Naive thymus-derived CD4-positive, alpha-beta T cell (primary cell): Measurements from ENCODE around the gene ZCWPW1. TPM values are rescaled to one million over a fixed set of nuclear protein-coding genes. Genes with fewer than 3 reads are reported as not detected.

Experiments
- ATAC-seq: fragments of 150-1000 bp; cut with Tn5 transposase; 2 replicates; pipeline ENCODE4 v1.10.0; 2021; ENCODE audit warnings: mild to moderate bottlenecking, moderate library complexity
- CTCF ChIA-PET: fragments of 350-600 bp; sonication (Branson Sonifier 250); formaldehyde crosslinking; loops from one replicate; lab custom pipeline; 2021; ENCODE audit warnings: antibody characterized with exemption; lab: Charles Lee
- POLR2A ChIA-PET: fragments of 350-600 bp; sonication (Branson Sonifier 250); formaldehyde crosslinking; loops from one replicate; lab custom pipeline; 2021; ENCODE audit warnings: antibody characterized with exemption, inconsistent platforms; lab: Charles Lee
- DNase-seq, 9 donors: peaks; one replicate each; pipeline versions ENCODE4 v3.0.0 to v3.0.0-alpha.2; 2020 to 2022; ENCODE audit warnings: mixed read lengths in 1 of 9
- H3K27ac ChIP-seq: one replicate; pipeline ENCODE4 v1.7.0; 2013; ENCODE audit warnings: mild to moderate bottlenecking, low read depth, low read length, moderate library complexity
- H3K27me3 ChIP-seq, 2 donors: one replicate each; pipeline ENCODE4 v1.7.0; 2013; ENCODE audit warnings: low read length in 2 of 2, mild to moderate bottlenecking in 2 of 2, moderate library complexity in 2 of 2; ENCODE audit not compliant: control insufficient read depth in 2 of 2, insufficient read depth in 2 of 2
- H3K36me3 ChIP-seq, 3 experiments: 1 replicate in 2 of 3; 2 replicates in 1 of 3; pipeline ENCODE4 v1.7.0; 2013; ENCODE audit warnings: low read length in 3 of 3, mild to moderate bottlenecking in 3 of 3, moderate library complexity in 1 of 3; ENCODE audit not compliant: insufficient read depth in 3 of 3, control insufficient read depth in 2 of 3
- H3K4me1 ChIP-seq, 2 donors: one replicate each; pipeline ENCODE4 v1.7.0; 2013; ENCODE audit warnings: low read length in 2 of 2, mild to moderate bottlenecking in 2 of 2, moderate library complexity in 1 of 2; ENCODE audit not compliant: control insufficient read depth in 2 of 2, insufficient read depth in 2 of 2
- H3K4me3 ChIP-seq: 2 replicates; pipeline ENCODE4 v1.7.0; 2013; ENCODE audit warnings: mild to moderate bottlenecking, low read length
- H3K9me3 ChIP-seq, 3 experiments: 1 replicate in 2 of 3; 2 replicates in 1 of 3; pipeline ENCODE4 v1.7.0; 2013; ENCODE audit warnings: low read length in 3 of 3; ENCODE audit not compliant: control insufficient read depth in 2 of 3
- H3K27ac Mint-ChIP-seq, 9 donors: one replicate each; pipeline ENCODE4 v1.8.0; 2020 to 2022; ENCODE audit warnings: mixed read lengths in 9 of 9, mild to moderate bottlenecking in 8 of 9, moderate library complexity in 5 of 9, inconsistent platforms in 2 of 9
- H3K27me3 Mint-ChIP-seq, 5 donors: one replicate each; pipeline ENCODE4 v1.8.0; 2021 to 2022; ENCODE audit warnings: mixed read lengths in 5 of 5, mild to moderate bottlenecking in 1 of 5
- H3K36me3 Mint-ChIP-seq, 5 donors: one replicate each; pipeline ENCODE4 v1.8.0; 2020 to 2022; ENCODE audit warnings: mixed read lengths in 5 of 5, mild to moderate bottlenecking in 3 of 5, inconsistent platforms in 1 of 5
- H3K4me1 Mint-ChIP-seq, 7 donors: one replicate each; pipeline ENCODE4 v1.8.0; 2020 to 2022; ENCODE audit warnings: mixed read lengths in 7 of 7, mild to moderate bottlenecking in 3 of 7, inconsistent platforms in 1 of 7
- H3K4me3 Mint-ChIP-seq, 10 donors: one replicate each; pipeline ENCODE4 v1.8.0; 2020 to 2022; ENCODE audit warnings: mild to moderate bottlenecking in 10 of 10, mixed read lengths in 10 of 10, moderate library complexity in 6 of 10, inconsistent platforms in 2 of 10
- H3K9me3 Mint-ChIP-seq, 11 donors: one replicate each; pipeline ENCODE4 v1.8.0; 2020 to 2022; ENCODE audit warnings: mixed read lengths in 11 of 11, mild to moderate bottlenecking in 4 of 11, inconsistent platforms in 1 of 11, moderate library complexity in 1 of 11
- intact Hi-C, 2 donors: fragments of 100-400 bp; cut with micrococcal nuclease; formaldehyde crosslinking; loops; one replicate each; pipeline ENCODE4 v1.15.1; 2023
- polyA plus RNA-seq, 2 donors: library from polyadenylated mRNA; unstranded; fragments of 300-500 nt; fragmentation: Illumina TruSeq; gene quantifications; one replicate each; pipeline ENCODE4 v1.2.3, GENCODE V29; 2021
- total RNA-seq, 6 experiments: library from RNA in 5 of 6; stranded (reverse) in 5 of 6; gene quantifications; 1 replicate in 5 of 6; 2 replicates in 1 of 6; pipeline ENCODE4 v1.2.3 and lab custom pipeline; 2021 to 2026

ZCWPW1 gene
- total and polyA plus RNA-seq, 7 experiments from 2014 or later = 4.1 to 18.6 (median 7.1) TPM

DNA sequence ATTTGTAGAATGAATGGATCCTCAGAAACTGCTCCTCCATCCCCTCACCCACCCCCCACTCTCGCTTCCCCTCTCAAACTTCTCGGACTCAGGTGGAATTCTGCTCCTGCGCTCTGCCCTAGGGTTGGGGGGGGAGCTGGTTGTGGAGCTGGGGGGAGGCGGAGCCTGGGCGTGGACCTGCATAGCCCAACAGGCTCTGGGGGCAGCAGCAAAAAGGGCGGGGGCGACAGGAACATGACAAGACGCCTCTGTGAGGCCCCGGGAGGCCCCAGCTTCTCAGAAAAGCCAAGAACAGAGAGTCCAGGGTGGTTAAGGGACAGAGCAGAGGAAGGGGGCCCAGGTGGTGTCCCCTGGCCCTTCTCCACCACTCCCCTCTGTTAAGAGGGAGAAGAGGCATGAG lies 47.0 kb upstream of the ZCWPW1 start:
- CTCF ChIA-PET = interaction anchor here (0.6 to 5.9 kb wide), 7 partner anchors 14 to 214 kb away, joined by 3 to 35 read pairs (median 3); no protein-coding TSS in a partner anchor
- Histone ChIP-seq H3K4me3 (peak overlapping the region; percentile 97), H3K27ac (peak overlapping the region; percentile 87), H3K4me1 (peaks cover 43 to 51% of the 10 kb centered on the region in 2 donors), H3K9me3 (no peaks in the 10 kb centered on the region), H3K27me3 (no peaks in the 10 kb centered on the region), H3K36me3 (peaks cover 7 to 71% (median 18%) of the 10 kb centered on the region in 3 experiments)
- POLR2A ChIA-PET = interaction anchor here (0.7 to 1.8 kb wide), 4 partner anchors 15 to 226 kb away, joined by 3 to 5 read pairs (median 4); partner anchors contain the start of gene ZCWPW1
- no peak for DNase-seq
- H3K4me1 Mint-ChIP-seq = peaks cover 40 to 64% (median 48%) of the 10 kb centered on the region in 7 donors
- H3K27ac Mint-ChIP-seq = peak overlapping the region; percentile 80 to 95 (median 91)
- peaks cover 0 to 4% (median 0%) of the 10 kb centered on the region in 11 donors for H3K9me3 Mint-ChIP-seq
- ATAC-seq = no peak
- H3K36me3 Mint-ChIP-seq = peaks cover 5 to 26% (median 8%) of the 10 kb centered on the region in 5 donors
- peak overlapping the region; percentile 75 to 100 (median 94) for H3K4me3 Mint-ChIP-seq
- H3K27me3 Mint-ChIP-seq = no peaks in the 10 kb centered on the region
- intact Hi-C loops = loop anchor here (5.0 kb wide), 2 partner anchors 217 to 377 kb away; partner anchors contain the start of genes GIGYF1 (in 1 of the 2) and SLC12A9 (in 1 of the 2)

DNA sequence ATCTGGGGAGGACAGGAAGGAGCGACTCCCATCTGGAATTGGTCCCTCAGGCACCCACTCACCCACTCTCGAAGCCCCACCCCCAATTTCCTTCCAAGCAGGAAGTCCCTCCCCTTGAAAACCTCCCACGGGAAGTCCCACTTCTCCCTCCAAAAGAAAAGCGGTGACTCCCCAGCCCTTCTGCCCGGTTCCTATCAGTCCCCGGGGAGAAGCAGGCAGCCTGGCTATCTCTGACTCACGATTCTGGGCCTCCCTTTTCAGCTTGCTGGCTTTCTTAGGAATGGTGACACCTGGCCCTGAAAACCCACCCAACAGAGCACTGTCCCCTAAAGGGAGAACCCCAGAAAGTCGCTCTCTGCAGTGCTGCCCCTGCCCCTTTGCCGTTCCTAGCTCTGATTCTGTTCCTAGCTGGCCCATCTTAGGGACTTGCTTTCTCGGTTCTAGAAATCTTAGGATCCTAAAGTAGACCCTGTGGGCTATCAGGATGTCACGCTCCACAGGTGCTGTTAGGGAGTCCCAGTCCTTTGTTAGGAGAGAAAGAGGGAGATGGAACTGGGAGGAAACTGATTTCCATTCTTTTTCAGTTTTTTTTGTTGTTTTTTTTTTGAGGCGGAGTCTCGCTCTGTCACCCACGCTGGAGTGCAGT lies 44.5 kb upstream of the ZCWPW1 start:
- Mint-ChIP-seq H3K36me3 (peaks cover 4 to 21% (median 5%) of the 10 kb centered on the region in 5 donors), H3K4me1 (peaks cover 41 to 65% (median 48%) of the 10 kb centered on the region in 7 donors), H3K9me3 (peaks cover 0 to 2% (median 0%) of the 10 kb centered on the region in 11 donors), H3K27me3 (no peaks in the 10 kb centered on the region), H3K4me3 (peak overlapping the region in 7 of 10 donors; percentile 15 to 64 (median 41)), H3K27ac (peak overlapping the region; percentile 38 to 95 (median 85))
- ATAC-seq (no peak), DNase-seq (no peak)
- ChIA-PET CTCF (interaction anchor here (1.0 to 1.3 kb wide), 2 partner anchors 9 to 12 kb away, joined by 4 read pairs; no protein-coding TSS in a partner anchor), POLR2A (interaction anchor here (0.6 to 1.3 kb wide), 3 partner anchors 9 to 345 kb away, joined by 3 to 6 read pairs (median 3); no protein-coding TSS in a partner anchor)
- no peak overlapping the region for H3K4me3 ChIP-seq
- H3K4me1 ChIP-seq = peaks cover 42 to 51% of the 10 kb centered on the region in 2 donors
- no peaks in the 10 kb centered on the region for H3K27me3 ChIP-seq
- H3K9me3 ChIP-seq = no peaks in the 10 kb centered on the region
- H3K36me3 ChIP-seq = peaks cover 12 to 78% (median 20%) of the 10 kb centered on the region in 3 experiments
- peak overlapping the region; percentile 65 for H3K27ac ChIP-seq
- intact Hi-C loops = no loop called here

DNA sequence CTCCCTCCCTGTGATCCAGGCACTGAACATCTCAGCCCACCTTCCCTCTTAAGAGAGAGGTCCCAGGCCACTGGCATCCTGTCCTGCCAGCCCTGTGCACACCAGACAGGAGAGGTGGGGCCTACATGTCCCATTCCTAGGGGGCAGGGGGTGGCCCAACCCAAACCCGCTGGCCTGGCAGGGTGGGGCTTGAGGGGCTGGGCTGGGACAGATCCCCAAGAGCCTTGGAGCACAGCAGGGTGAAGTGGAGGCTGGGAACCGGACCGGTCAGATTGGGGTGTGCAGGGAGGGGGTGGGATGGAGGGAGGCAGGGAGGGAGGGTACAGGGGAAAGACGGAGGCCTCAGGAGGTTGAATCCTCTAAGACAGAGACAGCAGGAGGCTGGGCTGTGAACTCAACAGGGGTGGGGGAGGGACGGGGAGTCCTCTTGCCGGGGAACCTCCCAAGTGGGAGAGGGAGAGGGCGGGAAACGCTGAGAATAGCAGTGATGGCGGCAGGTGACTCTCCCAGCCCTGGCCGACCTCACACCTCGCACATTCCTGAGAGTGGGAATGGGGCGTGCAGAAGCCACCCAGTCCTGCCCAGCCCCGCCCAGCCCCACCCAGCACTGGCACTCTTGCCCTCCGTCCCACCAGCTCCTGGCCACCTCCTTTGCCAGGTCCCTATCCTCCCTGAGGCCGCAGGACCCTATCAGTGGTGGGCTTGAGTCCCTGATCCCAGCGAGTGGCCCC lies 43.8 kb upstream of the ZCWPW1 start:
- no peaks in the 10 kb centered on the region for H3K27me3 ChIP-seq
- H3K9me3 Mint-ChIP-seq = peaks cover 0 to 2% (median 0%) of the 10 kb centered on the region in 11 donors
- peak overlapping the region in 1 of 10 donors; percentile 64 for H3K4me3 Mint-ChIP-seq
- peaks cover 42 to 51% of the 10 kb centered on the region in 2 donors for H3K4me1 ChIP-seq
- CTCF ChIA-PET = interaction anchor here (0.9 to 1.3 kb wide), 3 partner anchors 10 to 88 kb away, joined by 3 to 4 read pairs (median 4); no protein-coding TSS in a partner anchor
- H3K4me1 Mint-ChIP-seq = peaks cover 41 to 65% (median 48%) of the 10 kb centered on the region in 7 donors
- H3K36me3 Mint-ChIP-seq = peaks cover 4 to 21% (median 5%) of the 10 kb centered on the region in 5 donors
- H3K36me3 ChIP-seq = peaks cover 16 to 78% (median 27%) of the 10 kb centered on the region in 3 experiments
- H3K27me3 Mint-ChIP-seq = no peaks in the 10 kb centered on the region
- peak overlapping the region; percentile 65 for H3K27ac ChIP-seq
- no peak overlapping the region for H3K4me3 ChIP-seq
- POLR2A ChIA-PET = interaction anchor here (1.3 kb wide), 1 partner anchor 10 kb away, joined by 3 read pairs; no protein-coding TSS in a partner anchor
- H3K9me3 ChIP-seq = no peaks in the 10 kb centered on the region
- DNase-seq = no peak
- peak overlapping the region in 7 of 9 donors; percentile 38 to 95 (median 85) for H3K27ac Mint-ChIP-seq
- ATAC-seq = no peak
- intact Hi-C loops = no loop called here

DNA sequence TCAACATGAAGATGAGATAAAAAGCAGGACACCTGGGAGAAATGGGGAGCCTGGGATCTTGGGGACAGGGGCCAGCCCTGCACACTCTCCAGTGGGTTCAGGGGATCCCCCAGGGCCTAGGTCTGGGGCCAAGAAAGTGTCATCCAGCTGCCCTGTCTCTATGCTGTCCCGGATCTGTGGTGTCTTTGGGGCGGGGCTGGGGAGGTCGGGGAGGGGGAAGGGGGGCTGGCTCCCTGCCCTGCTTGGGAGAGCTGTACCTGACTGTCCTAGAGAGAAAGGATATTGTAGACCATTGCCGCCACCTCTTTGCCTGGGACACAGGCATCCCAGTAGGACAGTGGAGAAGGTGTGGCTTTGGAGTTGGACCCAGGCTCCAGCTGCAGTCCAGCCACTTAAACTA lies 42.5 kb upstream of the ZCWPW1 start:
- Histone ChIP-seq H3K36me3 (peaks cover 19 to 78% (median 27%) of the 10 kb centered on the region in 3 experiments), H3K27me3 (no peaks in the 10 kb centered on the region), H3K4me1 (peaks cover 30 to 38% of the 10 kb centered on the region in 2 donors), H3K27ac (peak overlapping the region; percentile 29), H3K9me3 (no peaks in the 10 kb centered on the region), H3K4me3 (no peak overlapping the region)
- ATAC-seq (no peak), DNase-seq (no peak)
- ChIA-PET CTCF (interaction anchor here (0.8 to 4.7 kb wide), 4 partner anchors 11 to 252 kb away, joined by 3 to 41 read pairs (median 16); partner anchors contain the start of gene NYAP1), POLR2A (interaction anchor here (0.6 kb wide), 2 partner anchors 9 to 88 kb away, joined by 3 read pairs; no protein-coding TSS in a partner anchor)
- Mint-ChIP-seq H3K27me3 (no peaks in the 10 kb centered on the region), H3K4me3 (no peak overlapping the region), H3K27ac (peak overlapping the region in 6 of 9 donors; percentile 19 to 89 (median 54)), H3K4me1 (peaks cover 32 to 57% (median 37%) of the 10 kb centered on the region in 7 donors), H3K36me3 (peaks cover 0 to 19% (median 0%) of the 10 kb centered on the region in 5 donors), H3K9me3 (no peaks in the 10 kb centered on the region)
- intact Hi-C loops = no loop called here

DNA sequence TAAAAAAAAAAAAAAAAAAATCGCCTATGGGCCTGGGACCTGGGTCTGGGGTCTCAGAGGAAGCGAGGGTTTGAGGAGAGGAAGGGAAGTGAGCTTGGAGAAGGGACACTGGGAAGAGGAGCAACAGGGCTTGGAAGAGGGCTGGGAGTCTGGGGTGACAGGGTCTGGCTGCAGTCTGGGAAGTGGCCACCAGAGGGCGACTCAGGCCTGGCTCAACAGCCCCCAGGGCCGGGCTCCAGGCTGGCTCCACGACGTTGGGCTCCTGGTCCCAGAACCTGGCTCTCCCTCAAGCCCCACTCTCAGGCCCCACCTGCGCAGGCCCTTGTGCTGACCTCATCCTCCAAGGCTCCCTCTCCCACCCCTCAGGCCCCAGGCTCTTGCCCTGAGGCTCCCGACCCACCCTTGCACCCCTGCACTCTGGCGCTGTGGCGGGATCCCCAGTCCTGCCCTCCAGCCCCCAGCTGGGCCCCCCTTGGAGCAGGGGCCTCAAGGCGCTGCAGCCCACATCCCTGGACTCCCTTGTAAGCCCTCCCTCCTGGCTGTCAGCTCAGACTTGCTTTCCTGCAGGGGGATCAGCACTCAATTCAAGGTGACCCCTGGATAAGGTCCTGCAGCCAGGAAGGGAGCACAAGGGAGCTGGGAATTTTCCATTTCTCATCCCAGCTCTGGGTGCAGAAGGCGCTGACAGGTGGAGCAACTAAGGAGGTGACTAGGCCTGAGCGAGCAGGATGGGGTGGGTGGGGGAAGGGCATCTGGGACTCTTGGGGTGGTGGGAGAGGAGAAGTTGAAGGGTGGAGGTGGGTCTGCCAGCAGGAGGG lies 40.9 kb upstream of the ZCWPW1 start:
- intact Hi-C loops = loop anchor here (1.0 to 2.0 kb wide), 6 partner anchors 10 to 256 kb away; partner anchors contain the start of genes NYAP1 (in 2 of the 2) and TSC22D4 (in 2 of the 2)
- POLR2A ChIA-PET = interaction anchor here (0.6 to 2.2 kb wide), 11 partner anchors 9 to 236 kb away, joined by 3 to 6 read pairs (median 3); no protein-coding TSS in a partner anchor
- H3K9me3 Mint-ChIP-seq = no peaks in the 10 kb centered on the region
- peak; percentile 94 for ATAC-seq
- H3K4me3 Mint-ChIP-seq = peak overlapping the region in 1 of 10 donors; percentile 41
- no peaks in the 10 kb centered on the region for H3K9me3 ChIP-seq
- peaks cover 14 to 78% (median 21%) of the 10 kb centered on the region in 3 experiments for H3K36me3 ChIP-seq
- H3K27me3 ChIP-seq = no peaks in the 10 kb centered on the region
- no peaks in the 10 kb centered on the region for H3K27me3 Mint-ChIP-seq
- peak overlapping the region in 6 of 9 donors; percentile 22 to 85 (median 65) for H3K27ac Mint-ChIP-seq
- peak; percentile 55 to 87 (median 75) for DNase-seq
- peaks cover 26 to 45% (median 29%) of the 10 kb centered on the region in 7 donors for H3K4me1 Mint-ChIP-seq
- peak overlapping the region; percentile 3 for H3K27ac ChIP-seq
- no peak overlapping the region for H3K4me3 ChIP-seq
- CTCF ChIA-PET = interaction anchor here (0.7 to 4.7 kb wide), 16 partner anchors 8 to 401 kb away, joined by 3 to 41 read pairs (median 4); partner anchors contain the start of genes NYAP1 and TSC22D4
- peaks cover 0 to 11% (median 0%) of the 10 kb centered on the region in 5 donors for H3K36me3 Mint-ChIP-seq
- peaks cover 16 to 23% of the 10 kb centered on the region in 2 donors for H3K4me1 ChIP-seq
